GM21360 (cell line): ENCODE results near the gene FGFR3.

Source experiments
- ATAC-seq: cut with Tn5 transposase; IDR thresholded peaks from one replicate; pipeline ENCODE4 v1.9.1; 2021; ENCODE audit warnings: mild to moderate bottlenecking, moderate library complexity; ENCODE audit not compliant: unreplicated experiment

Gene FGFR3

DNA sequence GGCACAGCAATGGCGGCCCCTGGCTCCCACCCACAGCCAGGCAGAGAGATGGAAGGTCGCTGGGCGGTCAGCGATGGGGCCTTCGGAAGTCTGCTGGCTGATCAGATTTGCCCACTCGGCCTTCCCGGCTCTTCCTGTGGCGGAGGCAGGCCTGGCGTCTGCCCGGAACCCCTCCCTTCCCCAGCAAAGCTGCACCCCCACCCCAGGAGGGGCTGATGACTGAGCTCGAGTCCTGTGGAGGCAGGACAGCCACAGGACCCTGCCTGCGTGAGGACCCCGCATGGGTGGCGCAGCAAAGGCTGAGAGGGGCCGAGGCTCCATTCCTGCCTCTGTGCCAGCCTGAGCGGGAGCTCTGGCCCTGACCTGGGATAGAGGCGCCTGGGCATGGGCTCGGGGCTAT lies 37.0 kb upstream of the FGFR3 start:
- ATAC-seq, result no peak

DNA sequence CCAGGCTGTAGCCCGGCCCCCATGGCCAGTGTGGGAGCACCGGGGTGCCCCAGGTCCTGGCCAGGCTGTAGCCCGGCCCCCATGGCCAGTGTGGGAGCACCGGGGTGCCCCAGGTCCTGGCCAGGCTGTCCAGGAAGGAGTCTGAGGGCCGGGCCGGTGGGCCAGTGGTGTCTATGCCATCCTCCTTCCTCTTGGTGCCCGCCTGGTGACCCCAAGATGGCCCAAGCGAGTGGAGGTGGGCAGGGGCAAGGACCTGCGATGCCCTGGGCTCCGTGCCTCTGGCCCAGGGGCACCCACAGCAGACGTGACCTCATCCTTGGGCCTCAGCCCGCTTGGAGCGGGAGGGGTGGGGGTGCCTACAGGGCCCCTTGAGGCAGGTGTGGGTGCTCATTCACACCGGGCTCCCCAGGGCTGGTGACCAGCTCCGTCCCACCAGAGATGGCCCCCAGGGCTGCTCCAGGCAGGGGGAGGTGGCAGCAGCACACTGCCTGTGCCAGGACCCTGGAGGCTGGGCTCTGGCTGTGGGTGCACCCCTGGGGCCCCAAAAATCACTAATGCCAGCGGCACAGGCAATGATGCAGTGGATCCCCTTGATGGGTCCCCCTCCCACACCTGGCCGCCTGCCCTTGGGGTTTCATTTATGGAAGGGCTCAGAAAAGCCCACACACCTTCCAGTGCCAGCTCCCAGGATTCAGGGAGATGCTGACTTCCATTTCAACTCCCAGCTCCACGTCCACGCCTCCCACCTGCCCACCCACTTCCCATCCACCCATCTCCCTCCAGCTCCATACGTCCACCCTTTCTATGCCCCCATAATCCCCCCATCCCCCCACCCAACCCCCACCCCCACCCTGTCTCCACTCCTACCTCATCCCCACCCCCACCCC lies 36.0 kb upstream of the FGFR3 start:
- ATAC-seq, result no peak

DNA sequence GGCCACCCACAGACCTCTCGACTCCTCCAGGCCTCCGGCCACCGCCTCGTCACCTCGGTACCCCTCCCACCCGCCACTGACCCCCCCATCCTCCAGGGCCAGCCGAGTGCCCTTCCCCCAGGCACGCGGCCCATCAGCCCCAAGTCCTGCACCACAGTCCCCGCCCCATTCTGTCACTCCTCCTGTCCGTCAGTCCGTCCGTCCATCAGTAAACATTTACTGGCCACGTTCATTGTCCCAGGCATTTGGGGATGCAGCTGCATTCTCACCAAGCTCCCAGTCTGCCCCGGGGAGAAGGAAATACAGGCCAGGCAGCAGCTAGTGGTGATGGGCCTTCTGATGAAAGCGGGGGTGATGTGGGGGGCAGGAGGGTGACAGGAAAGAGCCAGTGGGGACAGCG lies 35.3 kb upstream of the FGFR3 start:
- no peak for ATAC-seq

DNA sequence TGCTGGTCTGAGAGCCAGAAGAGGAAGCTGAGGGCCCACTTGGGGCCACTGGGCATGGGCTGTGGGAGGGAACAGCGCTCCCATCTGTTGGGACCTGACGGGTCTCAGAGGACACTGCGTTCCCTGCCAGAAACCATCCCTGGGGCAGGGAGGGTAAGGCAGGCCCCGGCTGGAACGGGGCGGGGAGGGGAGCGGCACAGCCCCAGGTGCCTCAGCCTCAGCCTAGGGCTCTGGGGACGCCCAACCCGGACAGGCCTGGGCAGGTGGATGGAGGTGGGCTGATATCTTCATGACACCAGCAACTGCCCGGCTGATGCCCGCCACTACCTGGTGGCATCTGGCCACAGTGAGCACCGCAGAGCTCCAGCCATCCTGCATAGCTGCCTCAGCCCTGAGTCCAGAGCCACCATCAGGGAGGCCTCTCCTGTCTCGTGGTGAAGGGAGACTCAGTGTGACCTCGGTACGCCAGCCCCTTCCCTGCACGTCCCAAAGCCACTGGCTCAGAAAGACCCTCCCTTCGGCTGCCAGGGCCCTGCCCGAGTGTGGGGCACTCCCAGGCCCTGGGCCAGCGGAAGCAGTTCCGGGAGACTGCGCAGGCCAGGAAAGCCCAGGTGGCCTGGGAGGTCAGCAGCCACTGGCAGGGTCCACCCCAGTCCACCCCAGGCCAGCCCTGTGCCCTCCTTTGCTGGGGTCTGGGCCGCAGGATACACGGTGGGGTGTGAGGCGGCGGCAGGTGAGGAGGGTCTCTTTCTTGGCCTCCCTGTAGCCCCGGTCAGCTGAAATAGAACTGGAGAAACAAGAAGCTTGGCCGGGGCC lies 34.6 kb upstream of the FGFR3 start:
- ATAC-seq, result no peak

DNA sequence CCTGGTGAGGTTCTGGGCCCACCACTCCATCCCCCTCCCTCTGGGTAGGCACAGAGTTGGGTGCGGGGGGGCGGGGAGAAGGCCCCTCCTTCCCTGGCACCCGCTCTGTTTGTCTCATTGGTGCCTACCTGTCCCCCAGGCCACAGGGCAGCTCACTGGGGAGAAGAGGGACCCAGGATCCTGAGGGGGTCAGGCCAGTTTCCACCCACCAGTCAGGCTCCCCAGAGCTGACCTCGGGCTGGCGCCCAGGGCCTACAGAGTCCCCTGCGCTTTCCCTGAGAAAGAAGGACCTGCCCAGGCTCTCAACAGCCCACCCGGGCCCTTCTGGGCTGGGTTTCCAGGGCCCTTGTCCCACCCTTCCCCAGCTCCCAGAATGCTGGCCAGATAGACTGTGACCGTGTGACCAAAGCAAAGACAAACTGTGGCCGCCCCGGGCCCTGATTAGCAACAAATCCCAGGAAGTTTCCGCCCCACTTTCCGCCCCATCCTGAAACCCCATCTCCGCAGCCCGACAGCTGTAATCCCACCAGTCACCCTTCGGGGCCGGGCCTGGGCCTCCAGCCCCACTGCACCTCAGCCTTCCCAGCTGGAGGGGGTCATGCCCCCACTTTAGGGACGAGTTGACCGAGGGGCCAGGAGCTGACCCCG lies 33.8 kb upstream of the FGFR3 start:
- ATAC-seq, result no peak

DNA sequence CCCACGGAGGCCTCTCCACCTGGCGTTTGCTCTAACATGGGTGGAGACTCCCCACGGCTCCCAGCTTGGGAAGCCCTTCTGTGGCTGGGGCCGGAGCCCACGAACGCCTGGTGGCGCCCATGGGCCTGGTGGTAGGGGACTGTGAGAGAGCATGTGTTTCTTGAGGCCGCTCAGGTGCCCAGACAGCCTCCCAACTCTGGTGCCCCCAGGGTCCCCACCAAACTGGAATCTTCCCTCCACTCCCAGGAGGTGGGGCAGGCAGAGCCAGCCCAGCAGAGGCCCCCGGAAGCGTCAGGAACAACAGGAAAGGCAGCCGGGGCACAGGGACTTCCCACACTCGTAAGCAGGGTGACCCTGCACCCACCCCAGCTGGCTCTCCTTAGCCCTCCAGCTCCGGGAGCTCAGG lies 33.3 kb upstream of the FGFR3 start:
- ATAC-seq, result no peak

DNA sequence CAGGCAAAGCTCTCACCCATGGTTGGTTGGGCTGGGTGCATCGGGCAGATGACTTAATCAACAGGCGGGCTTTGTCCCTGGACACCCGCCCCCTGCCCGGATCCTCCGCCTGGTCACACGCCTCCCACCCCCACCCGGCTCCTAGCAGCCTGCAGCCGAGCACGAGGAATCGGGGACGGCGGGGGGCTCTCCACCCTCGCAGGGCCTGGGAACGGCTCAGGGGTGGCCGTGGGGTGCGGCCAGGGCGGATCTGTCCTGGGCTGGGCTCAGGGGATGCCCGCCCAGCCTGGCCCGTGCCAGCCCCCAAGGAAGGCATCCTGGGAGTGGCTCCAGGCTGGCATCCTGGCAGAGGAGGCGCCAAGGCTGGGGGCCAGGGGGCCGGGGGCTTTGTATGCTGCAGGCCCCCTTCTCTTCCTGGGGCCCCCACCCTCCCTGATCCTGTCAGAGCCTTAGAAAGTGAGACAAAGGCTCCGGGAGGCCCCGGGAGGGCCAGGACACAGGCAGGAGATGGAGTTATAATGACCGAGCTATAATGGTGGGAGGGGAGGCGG lies 32.5 kb upstream of the FGFR3 start:
- no peak for ATAC-seq

DNA sequence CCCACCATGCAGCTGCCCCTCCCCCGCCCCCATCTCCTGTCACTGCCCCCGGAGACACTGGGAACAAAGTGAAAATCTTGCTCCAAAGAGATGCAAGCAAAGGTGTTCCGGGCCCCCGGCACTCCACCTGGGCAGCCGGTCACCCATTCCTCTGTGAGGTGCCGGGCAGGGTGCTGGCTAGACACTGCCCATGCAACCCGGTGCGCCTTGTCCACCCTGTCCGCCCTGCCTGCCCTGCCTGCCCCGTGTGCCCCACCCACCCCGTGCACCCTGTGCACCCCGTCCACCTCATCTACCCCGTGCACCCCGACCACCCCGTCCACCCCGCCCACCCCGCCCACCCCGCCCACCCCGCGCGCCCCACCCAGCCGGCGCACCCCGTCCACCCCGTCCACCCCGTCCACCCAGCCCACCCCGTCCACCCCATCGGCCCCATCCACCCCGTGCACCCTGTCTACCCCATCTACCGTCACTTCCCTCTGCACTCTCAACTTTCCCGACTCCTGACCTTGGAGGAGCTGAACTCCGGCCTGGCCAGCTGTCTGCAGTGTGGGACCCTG lies 31.9 kb upstream of the FGFR3 start:
- ATAC-seq, result no peak

DNA sequence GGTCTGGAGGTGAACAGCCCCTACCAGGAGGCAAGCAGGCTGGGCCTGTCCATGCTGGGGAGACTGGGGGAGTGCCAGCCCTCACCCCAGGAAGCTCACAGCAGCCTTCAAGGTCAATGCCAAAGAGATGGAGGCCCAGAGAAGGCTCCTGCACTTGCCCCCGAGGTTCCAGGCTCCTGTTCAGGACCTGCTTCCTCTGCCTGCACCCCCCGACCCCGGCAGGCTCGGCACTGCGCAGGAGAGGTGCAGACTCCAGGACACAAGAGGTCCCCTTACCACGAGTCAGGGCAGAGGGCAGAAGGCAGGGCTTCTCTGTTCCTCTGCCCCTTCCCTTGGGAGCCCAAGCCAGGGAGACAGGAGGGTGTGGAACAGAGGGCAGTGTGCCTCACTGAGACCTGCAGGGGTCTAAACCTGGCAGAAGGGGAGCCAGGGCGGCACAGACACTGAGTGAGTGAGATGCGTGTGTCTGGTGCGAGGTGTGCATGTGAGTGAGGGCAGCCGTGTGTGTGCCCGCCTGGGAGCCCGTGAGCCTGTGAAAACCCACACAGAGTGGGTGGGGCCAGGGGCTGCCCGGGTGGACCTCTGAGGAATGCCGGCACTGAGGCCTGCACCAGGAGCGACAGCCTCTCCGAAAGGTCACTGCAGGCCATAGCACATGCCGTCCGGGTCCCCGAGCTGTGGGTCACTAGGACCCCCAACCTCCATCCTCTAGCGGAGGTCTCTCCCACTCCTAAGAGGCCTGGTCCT lies 30.7 kb upstream of the FGFR3 start:
- no peak for ATAC-seq

DNA sequence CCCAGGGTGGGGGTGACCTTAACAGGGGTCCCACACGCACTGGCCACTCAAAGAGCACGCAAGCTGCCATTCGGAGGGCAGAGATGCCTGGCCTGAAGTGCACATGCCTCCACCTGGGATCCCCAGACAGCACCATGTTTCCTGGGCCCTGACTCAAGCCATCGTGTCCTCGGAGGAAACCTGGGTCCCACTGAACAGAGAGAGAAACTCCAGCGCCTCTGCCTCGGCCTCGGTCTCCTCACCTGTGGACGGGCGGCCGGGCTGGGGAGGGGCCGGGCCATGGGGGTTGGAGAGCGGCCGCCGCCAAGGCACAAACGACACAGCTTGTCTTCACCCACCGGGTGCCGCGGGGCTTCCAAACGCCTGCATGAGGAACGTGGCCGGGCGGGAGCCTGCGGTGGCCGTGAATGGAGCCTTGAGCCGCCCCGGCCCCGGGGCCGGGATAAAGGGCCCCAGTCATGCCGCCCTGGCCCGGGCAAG lies 30.0 kb upstream of the FGFR3 start:
- no peak for ATAC-seq

DNA sequence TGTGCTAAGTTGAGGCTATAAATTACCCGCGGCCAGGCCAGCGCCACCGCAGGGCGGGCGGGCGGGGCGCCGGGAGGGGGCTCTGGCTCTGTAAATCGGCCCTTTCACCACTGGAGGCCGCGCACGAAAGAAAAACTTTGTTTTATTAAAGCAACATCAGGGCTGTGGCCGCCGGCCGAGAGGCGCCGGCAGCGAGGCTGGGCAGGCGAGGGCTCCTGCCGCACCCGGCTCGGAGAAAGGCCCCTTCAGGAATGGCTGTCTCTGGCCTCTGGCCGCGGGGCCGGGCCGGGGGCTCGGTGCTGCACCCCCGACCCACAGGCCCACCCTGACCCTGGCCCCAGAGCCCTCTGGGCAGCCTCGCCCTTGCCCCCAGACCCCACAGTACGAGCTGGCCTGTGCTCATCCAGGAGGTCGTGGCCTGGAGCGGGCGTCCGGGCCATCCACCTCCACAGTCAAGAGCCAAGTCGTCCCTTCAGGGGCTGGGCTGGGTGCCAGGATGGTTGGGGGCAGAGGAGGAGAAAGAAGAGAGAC lies 29.5 kb upstream of the FGFR3 start:
- no peak for ATAC-seq

DNA sequence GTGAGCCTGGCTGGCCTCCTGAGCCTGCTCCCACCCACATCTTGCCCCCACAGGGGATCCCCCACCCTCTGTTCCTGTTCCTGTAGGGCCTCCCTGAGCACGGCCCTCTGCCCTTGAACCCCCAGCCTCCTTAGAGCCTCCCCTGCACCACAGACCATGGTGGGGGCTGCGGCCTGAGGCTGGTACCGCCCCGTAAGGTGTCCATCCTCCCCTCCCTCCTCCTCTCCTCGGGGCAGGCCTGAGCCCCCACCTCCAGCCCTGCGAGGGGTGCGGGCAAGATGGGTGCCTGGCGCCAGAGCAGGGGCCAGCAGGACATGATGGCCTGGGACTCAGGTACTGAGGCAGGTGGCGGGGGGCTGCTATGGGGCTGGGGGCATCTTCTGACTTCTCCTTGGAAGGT lies 28.4 kb upstream of the FGFR3 start:
- ATAC-seq, result no peak

DNA sequence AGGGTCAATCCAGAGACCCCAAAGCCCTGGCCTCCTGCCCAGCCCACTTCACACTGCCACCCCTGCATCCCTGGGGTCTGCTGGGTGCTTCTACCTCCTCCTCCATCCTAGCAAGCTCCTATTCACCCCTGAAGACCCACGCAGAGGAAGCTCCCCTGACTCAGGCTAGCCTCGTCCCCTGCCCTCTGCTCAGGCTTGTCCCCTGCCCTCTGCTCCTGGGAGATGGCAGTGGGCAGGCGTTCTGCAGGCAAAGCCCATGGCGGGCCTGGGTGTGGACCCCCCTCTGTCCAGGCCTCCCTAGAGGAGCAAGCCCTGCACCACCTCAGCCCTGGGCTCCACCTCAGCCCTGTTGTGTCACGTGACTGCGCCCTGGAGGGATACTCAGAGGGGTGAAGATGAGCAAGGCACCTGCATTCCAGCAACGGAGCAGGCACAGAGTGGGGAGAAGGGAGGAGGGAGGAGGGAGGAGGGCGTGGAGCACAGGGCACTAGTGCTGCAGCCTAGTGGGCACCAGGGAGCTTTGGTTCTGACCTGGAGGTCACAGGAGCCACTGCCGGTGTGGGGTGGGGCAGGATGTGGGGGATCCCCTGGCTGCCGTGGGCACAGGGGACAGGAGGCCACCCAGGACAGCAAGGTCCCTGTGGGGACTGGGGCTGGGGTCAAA lies 27.6 kb upstream of the FGFR3 start:
- no peak for ATAC-seq

DNA sequence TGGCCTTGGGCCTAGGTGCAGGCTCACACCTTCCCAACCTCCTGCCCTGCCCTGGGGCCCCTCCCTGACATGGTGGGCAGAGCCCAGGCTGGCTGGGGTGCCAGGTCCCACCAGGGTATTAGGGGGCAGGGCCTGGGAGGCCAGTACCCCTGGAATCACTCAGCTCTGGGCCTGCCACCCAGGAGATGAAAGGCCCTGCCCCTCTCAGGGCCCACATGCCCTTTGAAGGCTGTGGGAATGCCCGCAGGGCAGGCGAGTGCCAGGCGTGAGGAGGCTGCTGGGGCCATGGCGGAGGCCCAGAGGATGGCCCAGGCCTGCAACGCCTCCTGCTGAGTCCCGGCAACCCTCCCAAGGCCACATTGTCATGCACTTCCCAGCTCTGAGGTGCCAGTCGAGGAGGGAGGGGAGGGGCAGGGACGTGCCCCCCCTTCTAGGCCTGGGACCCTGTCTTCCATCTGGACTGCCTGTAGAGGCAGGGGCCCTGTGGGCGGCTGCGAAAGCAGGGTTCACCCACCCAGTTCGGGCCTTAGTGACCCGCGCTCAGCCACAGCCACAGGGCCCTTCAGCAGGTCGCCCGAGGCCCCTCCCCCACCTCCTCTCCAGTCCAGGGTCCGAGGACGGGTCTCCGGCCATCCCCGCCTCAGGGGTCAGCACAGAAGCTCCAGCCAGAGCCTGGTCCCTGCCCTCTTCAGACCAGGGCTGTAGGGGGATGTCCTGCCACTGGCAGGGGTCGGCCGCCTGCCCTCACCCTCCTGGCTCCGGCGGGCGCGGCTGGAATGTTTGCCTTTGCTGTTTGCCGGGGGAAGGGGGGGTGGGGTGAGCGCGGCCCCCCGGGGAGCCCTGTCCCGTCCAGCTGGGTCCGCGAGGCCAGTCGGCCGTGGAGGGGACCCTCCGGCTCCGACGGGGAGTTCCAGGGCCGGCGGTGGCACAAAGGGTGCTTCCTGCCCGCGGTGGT lies 26.7 kb upstream of the FGFR3 start:
- no peak for ATAC-seq

DNA sequence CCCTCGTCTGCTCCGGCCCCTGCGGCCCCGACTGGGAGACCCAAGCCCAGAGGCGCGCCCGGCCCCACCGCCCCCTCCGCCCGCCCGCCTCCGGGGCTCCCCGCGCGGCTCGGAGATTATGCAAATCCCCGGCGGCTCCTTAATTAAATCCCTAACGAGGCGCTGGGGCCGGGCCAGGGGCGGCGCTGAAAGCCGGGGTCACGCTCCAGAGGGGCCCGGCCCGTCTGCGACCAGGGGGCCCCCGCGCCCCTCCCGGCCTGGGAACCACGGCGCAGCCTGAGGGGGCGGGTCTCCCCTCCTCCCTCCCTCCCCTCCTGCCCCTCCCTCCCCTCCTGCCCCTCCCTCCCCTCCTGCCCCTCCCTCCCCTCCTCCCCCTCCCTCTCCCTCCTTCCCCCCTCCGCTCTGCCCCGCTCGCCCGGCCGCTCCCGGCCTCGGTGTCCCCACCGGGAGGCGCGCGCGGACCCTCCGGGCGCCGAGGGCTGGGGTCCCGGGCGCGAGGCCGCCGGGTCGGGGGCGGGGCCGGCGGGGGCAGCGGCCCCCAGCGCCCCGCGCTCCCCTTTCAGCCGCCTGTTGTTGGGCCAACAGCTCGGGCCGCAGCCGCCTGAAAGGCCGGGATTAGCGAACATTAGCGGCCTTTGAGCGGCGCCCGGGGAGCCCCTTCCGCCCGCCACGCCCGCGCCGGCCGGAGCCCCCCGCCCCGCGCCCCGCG lies 25.9 kb upstream of the FGFR3 start:
- ATAC-seq, result no peak

DNA sequence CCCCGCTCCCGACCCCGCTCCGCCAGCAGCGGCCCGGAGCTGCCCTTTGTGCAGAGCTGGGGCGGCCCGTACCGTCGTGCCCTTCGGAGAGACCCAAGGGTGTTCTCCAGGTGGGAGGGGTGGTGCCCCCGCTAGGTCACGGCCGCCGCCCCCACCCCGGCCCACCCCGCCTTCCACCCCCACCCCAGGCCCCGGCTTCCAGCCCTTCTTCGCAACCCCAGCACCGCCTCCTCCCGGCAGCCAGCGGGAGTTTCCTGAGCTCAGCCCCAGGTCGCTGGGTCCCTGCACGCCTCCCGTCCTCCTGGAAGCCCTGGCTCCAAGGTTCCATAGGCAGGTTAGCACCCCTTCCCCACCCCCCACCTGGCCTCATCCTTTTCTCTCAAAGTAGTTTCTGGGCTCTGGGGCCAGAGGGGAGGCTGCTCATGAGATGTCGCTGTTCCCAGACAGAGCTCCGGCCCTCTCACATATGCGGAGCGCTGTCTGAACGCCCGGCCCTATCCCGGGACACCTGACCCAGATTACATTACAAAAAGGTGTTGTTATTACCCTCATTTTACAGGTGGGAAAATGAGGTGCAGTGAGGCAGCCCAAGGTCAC lies 25.2 kb upstream of the FGFR3 start:
- no peak for ATAC-seq

DNA sequence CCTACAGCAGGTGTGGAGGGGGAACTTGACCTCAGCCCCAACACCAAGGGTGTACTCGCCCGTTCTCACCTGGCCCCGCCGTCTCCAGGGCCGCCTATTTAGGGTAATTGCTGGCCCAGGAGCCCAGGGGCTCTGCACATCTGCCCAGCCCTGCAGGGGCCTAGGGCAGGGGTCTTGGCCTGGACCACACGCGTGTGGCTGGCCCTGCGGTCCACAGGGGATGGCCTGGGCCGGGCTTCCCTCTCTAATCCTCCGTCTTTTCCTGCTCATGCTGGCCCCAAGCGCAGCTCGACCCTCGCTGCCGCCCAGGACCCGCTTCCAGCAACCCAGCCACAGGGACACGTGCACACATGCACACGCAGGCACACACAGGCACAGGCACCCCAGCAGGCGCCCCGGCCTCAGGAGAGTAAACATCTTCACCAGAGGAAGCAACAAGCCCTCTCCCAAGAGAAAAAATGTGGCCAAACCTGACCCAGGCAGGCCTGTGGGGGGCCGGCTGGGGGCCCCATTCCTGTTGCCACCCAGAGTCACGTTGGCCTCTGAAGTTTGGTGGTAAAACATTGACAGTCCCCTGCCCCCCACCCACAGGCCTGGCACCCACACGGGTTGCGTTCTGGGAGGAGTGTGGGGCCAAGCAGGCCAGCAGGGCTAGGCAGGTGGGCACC lies 24.6 kb upstream of the FGFR3 start:
- ATAC-seq, result no peak
